HG03108 (cell line): ENCODE measurements around the gene DPEP3.
"Not testable (repeated sequence)": the region's sequence is repeated elsewhere in the genome, so short reads cannot be mapped to it uniquely, and the experiment has no call there.

Experiments
- ATAC-seq: cut with Tn5 transposase; IDR thresholded peaks from one replicate; pipeline ENCODE4 v1.9.1; 2021; ENCODE audit warnings: moderate library complexity; ENCODE audit not compliant: unreplicated experiment

The DPEP3 gene

GRCh38 chr16:67979955-67980678, at the start of gene DPEP3:
Gene DPEP3 (minus strand): TSS chr16:67980499. CDS start chr16:67980380, 119 bp downstream.
- no peak for ATAC-seq

- no peak for ATAC-seq
Measured at GRCh38 chr16:68028996-68029395, 48.7 kb upstream of the DPEP3 start.

GRCh38 chr16:68022728-68023537, 42.6 kb upstream of the DPEP3 start, which contains the start of the genes DDX28 and DUS2:
Gene DDX28 (minus strand): TSS chr16:68023232. CDS start chr16:68023202, 30 bp downstream.
Gene DUS2 (plus strand): TSS chr16:68023284. CDS start chr16:68038024, 14,740 bp downstream.
- ATAC-seq: peak; percentile 66

- peak; percentile 3 for ATAC-seq
Measured at GRCh38 chr16:68022278-68022727, 42.0 kb upstream of the DPEP3 start.

- no peak for ATAC-seq
Measured at GRCh38 chr16:68021490-68021889, 41.2 kb upstream of the DPEP3 start.

- ATAC-seq: no peak
Measured at GRCh38 chr16:68019167-68019680, 38.9 kb upstream of the DPEP3 start.

- ATAC-seq: no peak
Measured at GRCh38 chr16:68015681-68016080, 35.4 kb upstream of the DPEP3 start, which contains the start of gene DPEP2NB. Gene DPEP2NB (minus strand): TSS chr16:68015911. CDS start chr16:68015770, 141 bp downstream.

GRCh38 chr16:68013440-68013839, 33.1 kb upstream of the DPEP3 start:
- no peak for ATAC-seq

- ATAC-seq: not testable (repeated sequence)
Measured at GRCh38 chr16:68009872-68010271, 29.6 kb upstream of the DPEP3 start.

- ATAC-seq: no peak
Measured at GRCh38 chr16:68009157-68009735, 28.9 kb upstream of the DPEP3 start.

- ATAC-seq: no peak
Measured at GRCh38 chr16:68005786-68006286, 25.5 kb upstream of the DPEP3 start.

GRCh38 chr16:68005211-68005610, 24.9 kb upstream of the DPEP3 start:
- ATAC-seq: no peak

GRCh38 chr16:68003031-68003430, 22.7 kb upstream of the DPEP3 start:
- no peak for ATAC-seq

- no peak for ATAC-seq
Measured at GRCh38 chr16:68000450-68000849, 20.2 kb upstream of the DPEP3 start.

- no peak for ATAC-seq
Measured at GRCh38 chr16:67999985-68000384, 19.7 kb upstream of the DPEP3 start.

- not testable (repeated sequence) for ATAC-seq
Measured at GRCh38 chr16:67998779-67999688, 18.7 kb upstream of the DPEP3 start, which contains the start of gene DPEP2. Gene DPEP2 (minus strand): TSS chr16:67999484. CDS start chr16:67993212, 6,272 bp downstream.

- not testable (repeated sequence) for ATAC-seq
Measured at GRCh38 chr16:67998231-67998778, 18.0 kb upstream of the DPEP3 start.

- no peak for ATAC-seq
Measured at GRCh38 chr16:67996666-67997065, 16.4 kb upstream of the DPEP3 start.

- ATAC-seq: no peak
Measured at GRCh38 chr16:67995423-67995822, 15.1 kb upstream of the DPEP3 start.
